ENCODE data around the gene NFATC1. TPM values are rescaled to one million over a fixed set of nuclear protein-coding genes. Genes with fewer than 3 reads are reported as not detected.

Gene NFATC1
- total RNA-seq, 4 donors from 2014 or later = 0.79 to 4.8 (median 2.6) TPM

- DNase-seq = no peak
- H3K36me3 ChIP-seq = no peaks in the 10 kb centered on the region
- TF ChIP-seq CTCF (IDR thresholded peaks at IDR 0.05) (no peak), POLR2A (IDR thresholded peaks at IDR 0.05) (no peak)
- WGBS, 2 donors = 82 to 93% methylated on average over 3 to 5 of the region's 18 CpGs
- no peaks in the 10 kb centered on the region for H3K9me3 ChIP-seq
- peaks cover 0 to 65% (median 0%) of the 10 kb centered on the region in 4 donors for H3K27me3 ChIP-seq
- H3K4me3 ChIP-seq = no peak overlapping the region
- no peak overlapping the region for H3K27ac ChIP-seq
- peaks cover 0 to 6% (median 4%) of the 10 kb centered on the region in 3 donors for H3K4me1 ChIP-seq
- intact Hi-C loops (cut with DNase I) = no loop called here
Measured at GRCh38 chr18:79545736-79546171, 150.0 kb downstream of the NFATC1 start.

- Histone ChIP-seq H3K4me3 (no peak overlapping the region), H3K36me3 (no peaks in the 10 kb centered on the region), H3K4me1 (no peaks in the 10 kb centered on the region), H3K27me3 (peaks cover 0 to 65% (median 0%) of the 10 kb centered on the region in 4 donors), H3K27ac (no peak overlapping the region), H3K9me3 (no peaks in the 10 kb centered on the region)
- 58 to 88% methylated on average over 6 to 10 of the region's 23 CpGs for WGBS, 2 donors
- TF ChIP-seq CTCF (IDR thresholded peaks at IDR 0.05) = no peak
- TF ChIP-seq POLR2A (IDR thresholded peaks at IDR 0.05) = no peak
- intact Hi-C loops (cut with DNase I) = no loop called here
- no peak for DNase-seq
Measured at GRCh38 chr18:79546781-79547272, 151.1 kb downstream of the NFATC1 start.

GRCh38 chr18:79547413-79548076 lies 151.8 kb downstream of the NFATC1 start:
- DNase-seq = no peak
- Histone ChIP-seq H3K36me3 (no peaks in the 10 kb centered on the region), H3K4me1 (peaks cover 0 to 5% (median 3%) of the 10 kb centered on the region in 3 donors), H3K9me3 (no peaks in the 10 kb centered on the region), H3K27me3 (peaks cover 0 to 71% (median 0%) of the 10 kb centered on the region in 4 donors), H3K4me3 (no peak overlapping the region), H3K27ac (no peak overlapping the region)
- WGBS, 2 donors = 57 to 73% methylated on average over 2 of the region's 36 CpGs
- TF ChIP-seq POLR2A (IDR thresholded peaks at IDR 0.05) (no peak), CTCF (IDR thresholded peaks at IDR 0.05) (no peak)
- intact Hi-C loops (cut with DNase I) = no loop called here

GRCh38 chr18:79548077-79548450 lies 152.3 kb downstream of the NFATC1 start:
- peaks cover 0 to 10% (median 7%) of the 10 kb centered on the region in 3 donors for H3K4me1 ChIP-seq
- TF ChIP-seq POLR2A (IDR thresholded peaks at IDR 0.05) = no peak
- TF ChIP-seq CTCF (IDR thresholded peaks at IDR 0.05) = no peak
- intact Hi-C loops (cut with DNase I) = no loop called here
- peaks cover 0 to 74% (median 0%) of the 10 kb centered on the region in 4 donors for H3K27me3 ChIP-seq
- H3K27ac ChIP-seq = no peak overlapping the region
- no peaks in the 10 kb centered on the region for H3K9me3 ChIP-seq
- H3K36me3 ChIP-seq = no peaks in the 10 kb centered on the region
- no peak overlapping the region for H3K4me3 ChIP-seq
- WGBS, 2 donors = 60 to 100% methylated on average over 1 to 5 of the region's 25 CpGs
- no peak for DNase-seq

- Histone ChIP-seq H3K4me1 (peaks cover 0 to 16% (median 7%) of the 10 kb centered on the region in 3 donors), H3K9me3 (no peaks in the 10 kb centered on the region), H3K36me3 (no peaks in the 10 kb centered on the region), H3K27me3 (peaks cover 0 to 74% (median 0%) of the 10 kb centered on the region in 4 donors), H3K27ac (no peak overlapping the region), H3K4me3 (no peak overlapping the region)
- TF ChIP-seq POLR2A (IDR thresholded peaks at IDR 0.05) = no peak
- TF ChIP-seq CTCF (IDR thresholded peaks at IDR 0.05) = no peak
- 87 to 89% methylated on average over 7 to 21 of the region's 24 CpGs for WGBS, 2 donors
- no peak for DNase-seq
- intact Hi-C loops (cut with DNase I) = no loop called here
Measured at GRCh38 chr18:79548621-79548985, 152.9 kb downstream of the NFATC1 start.

Measured in esophagus squamous epithelium (tissue), 5 donors.